ENCODE data around the gene VSTM4.

VSTM4 gene

DNA sequence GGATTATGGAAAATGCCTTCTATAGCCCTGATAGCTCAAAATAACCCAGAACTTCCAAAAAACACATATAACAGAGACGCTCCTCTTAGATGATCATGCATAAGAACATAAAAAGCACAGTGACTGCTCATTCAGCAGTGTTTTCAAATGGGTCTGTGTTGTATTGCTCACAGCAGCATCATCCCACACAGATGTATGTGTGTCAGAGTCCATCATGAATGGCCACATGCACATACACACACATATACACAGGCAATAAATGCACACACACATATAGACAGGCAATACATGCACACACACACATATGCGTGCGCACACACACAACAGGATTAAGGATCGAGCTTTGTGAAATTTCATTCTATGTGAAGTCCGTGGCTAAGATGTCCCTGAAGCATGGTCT is 46.7 kb upstream of the VSTM4 start:
- Histone ChIP-seq H3K79me2 (ENCODE audit: low read length) (no peaks in the 10 kb centered on the region), H3K4me2 (ENCODE audit: low read length) (no peak overlapping the region), H3K4me3 (ENCODE audit: low read length) (no peak overlapping the region), H3K27ac (ENCODE audit: low read length) (no peak overlapping the region), H3K27me3 (ENCODE audit: low read depth, low read length) (no peaks in the 10 kb centered on the region), H3K36me3 (replicated peaks; ENCODE audit: low read depth, low read length) (no peaks in the 10 kb centered on the region), H2AFZ (ENCODE audit: low read depth, low read length) (no peak overlapping the region), H3K9me3 (ENCODE audit: insufficient read depth, low read length) (no peaks in the 10 kb centered on the region), H3K4me1 (ENCODE audit: low read length) (peaks cover 5% of the 10 kb centered on the region), H3K9ac (ENCODE audit: low read length) (no peak overlapping the region), H4K20me1 (ENCODE audit: insufficient read depth, low read length) (no peaks in the 10 kb centered on the region)
- TF ChIP-seq, protein P1, sequence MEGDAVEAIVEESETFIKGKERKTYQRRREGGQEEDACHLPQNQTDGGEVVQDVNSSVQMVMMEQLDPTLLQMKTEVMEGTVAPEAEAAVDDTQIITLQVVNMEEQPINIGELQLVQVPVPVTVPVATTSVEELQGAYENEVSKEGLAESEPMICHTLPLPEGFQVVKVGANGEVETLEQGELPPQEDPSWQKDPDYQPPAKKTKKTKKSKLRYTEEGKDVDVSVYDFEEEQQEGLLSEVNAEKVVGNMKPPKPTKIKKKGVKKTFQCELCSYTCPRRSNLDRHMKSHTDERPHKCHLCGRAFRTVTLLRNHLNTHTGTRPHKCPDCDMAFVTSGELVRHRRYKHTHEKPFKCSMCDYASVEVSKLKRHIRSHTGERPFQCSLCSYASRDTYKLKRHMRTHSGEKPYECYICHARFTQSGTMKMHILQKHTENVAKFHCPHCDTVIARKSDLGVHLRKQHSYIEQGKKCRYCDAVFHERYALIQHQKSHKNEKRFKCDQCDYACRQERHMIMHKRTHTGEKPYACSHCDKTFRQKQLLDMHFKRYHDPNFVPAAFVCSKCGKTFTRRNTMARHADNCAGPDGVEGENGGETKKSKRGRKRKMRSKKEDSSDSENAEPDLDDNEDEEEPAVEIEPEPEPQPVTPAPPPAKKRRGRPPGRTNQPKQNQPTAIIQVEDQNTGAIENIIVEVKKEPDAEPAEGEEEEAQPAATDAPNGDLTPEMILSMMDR (IDR thresholded peaks at IDR 0.05; ENCODE audit: low read depth, low read length): no peak
- TF ChIP-seq EZH2phosphoT487 (IDR thresholded peaks at IDR 0.05; ENCODE audit: low read depth): no peak

DNA sequence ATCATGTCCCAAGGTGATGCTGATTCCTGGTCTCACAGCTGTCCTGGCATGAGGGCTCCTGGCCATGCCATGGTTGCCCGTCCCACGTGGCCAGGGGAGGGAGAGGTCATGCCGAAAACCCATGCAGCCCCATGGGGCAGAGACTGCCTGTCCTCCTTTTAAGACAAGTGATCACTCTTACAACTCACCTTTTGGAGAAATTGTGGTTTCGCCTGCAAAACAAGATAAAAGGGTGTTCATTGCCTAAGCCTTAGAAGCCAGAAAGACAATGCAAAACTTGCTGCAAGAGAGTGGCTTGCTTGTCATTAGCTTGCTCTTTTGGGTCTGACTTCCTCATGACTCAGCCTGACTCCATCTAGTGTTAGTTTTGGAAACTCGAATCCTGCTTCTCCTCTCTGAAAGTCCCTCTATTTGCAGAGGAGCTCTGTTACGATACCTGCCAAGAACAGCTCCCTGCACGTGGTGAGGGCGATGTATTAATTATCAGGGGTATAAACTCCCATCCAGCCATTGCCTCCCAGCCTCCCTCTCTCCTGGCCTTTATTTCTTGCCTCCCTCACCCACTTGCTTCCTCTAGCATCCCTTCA is 46.2 kb upstream of the VSTM4 start:
- no peaks in the 10 kb centered on the region for H4K20me1 ChIP-seq (ENCODE audit: insufficient read depth, low read length)
- H3K9me3 ChIP-seq (ENCODE audit: insufficient read depth, low read length): no peaks in the 10 kb centered on the region
- H3K27ac ChIP-seq (ENCODE audit: low read length): no peak overlapping the region
- H3K27me3 ChIP-seq (ENCODE audit: low read depth, low read length): no peaks in the 10 kb centered on the region
- no peaks in the 10 kb centered on the region for H3K36me3 ChIP-seq (replicated peaks; ENCODE audit: low read depth, low read length)
- H2AFZ ChIP-seq (ENCODE audit: low read depth, low read length): no peak overlapping the region
- H3K4me2 ChIP-seq (ENCODE audit: low read length): no peak overlapping the region
- H3K79me2 ChIP-seq (ENCODE audit: low read length): no peaks in the 10 kb centered on the region
- H3K4me1 ChIP-seq (ENCODE audit: low read length): peaks cover 5% of the 10 kb centered on the region
- TF ChIP-seq, protein P1 (IDR thresholded peaks at IDR 0.05; ENCODE audit: low read depth, low read length): no peak
- TF ChIP-seq EZH2phosphoT487 (IDR thresholded peaks at IDR 0.05; ENCODE audit: low read depth): no peak
- no peak overlapping the region for H3K9ac ChIP-seq (ENCODE audit: low read length)
- no peak overlapping the region for H3K4me3 ChIP-seq (ENCODE audit: low read length)

DNA sequence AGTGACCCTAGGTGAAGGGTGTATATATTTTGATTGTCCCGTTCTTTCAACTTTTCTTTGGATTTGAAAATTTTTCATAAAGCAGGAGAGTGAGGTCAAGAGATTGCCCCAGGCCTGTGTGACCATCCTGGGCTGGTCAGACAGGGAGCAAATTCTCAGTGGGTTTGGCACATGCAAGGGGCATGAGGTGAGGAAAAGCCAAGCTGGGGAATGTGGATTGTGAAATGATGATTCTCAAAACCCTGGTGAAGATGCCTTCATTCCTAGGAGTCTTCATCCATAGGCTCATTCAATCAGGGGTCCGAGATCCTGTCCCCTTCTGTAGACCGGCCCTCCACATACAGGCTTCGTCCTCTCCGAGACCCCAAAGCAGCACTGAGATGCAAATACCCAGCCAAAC is 45.5 kb upstream of the VSTM4 start:
- no peaks in the 10 kb centered on the region for H4K20me1 ChIP-seq (ENCODE audit: insufficient read depth, low read length)

DNA sequence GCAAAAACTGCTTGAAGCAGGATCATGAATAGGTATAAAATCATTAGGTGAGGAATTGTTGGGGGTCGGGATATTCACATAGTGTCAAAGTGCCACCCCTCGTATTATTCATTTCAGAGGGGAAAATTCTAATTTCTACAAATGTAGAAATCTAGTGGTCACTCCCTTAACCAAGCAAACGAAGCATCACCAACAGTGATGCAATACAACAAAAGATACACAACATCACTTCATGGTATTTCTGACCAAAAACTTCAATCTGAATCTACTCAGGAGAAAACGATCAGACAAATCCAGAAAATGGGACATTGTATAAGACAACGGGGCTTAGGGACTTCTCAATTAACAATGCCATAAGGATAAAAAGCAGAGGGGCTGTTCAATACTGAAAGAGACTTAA is 44.8 kb upstream of the VSTM4 start:
- no peak overlapping the region for H2AFZ ChIP-seq (ENCODE audit: low read depth, low read length)
- no peaks in the 10 kb centered on the region for H3K79me2 ChIP-seq (ENCODE audit: low read length)
- H3K4me2 ChIP-seq (ENCODE audit: low read length): no peak overlapping the region
- H3K9ac ChIP-seq (ENCODE audit: low read length): no peak overlapping the region
- no peak for TF ChIP-seq EZH2phosphoT487 (IDR thresholded peaks at IDR 0.05; ENCODE audit: low read depth)
- TF ChIP-seq, protein P1 (IDR thresholded peaks at IDR 0.05; ENCODE audit: low read depth, low read length): no peak
- H3K4me1 ChIP-seq (ENCODE audit: low read length): peaks cover 5% of the 10 kb centered on the region
- H3K9me3 ChIP-seq (ENCODE audit: insufficient read depth, low read length): no peaks in the 10 kb centered on the region
- H3K4me3 ChIP-seq (ENCODE audit: low read length): no peak overlapping the region
- H4K20me1 ChIP-seq (ENCODE audit: insufficient read depth, low read length): no peaks in the 10 kb centered on the region
- H3K27ac ChIP-seq (ENCODE audit: low read length): no peak overlapping the region
- no peaks in the 10 kb centered on the region for H3K36me3 ChIP-seq (replicated peaks; ENCODE audit: low read depth, low read length)
- H3K27me3 ChIP-seq (ENCODE audit: low read depth, low read length): no peaks in the 10 kb centered on the region

More for the DNA sequence above, 45.5 kb upstream of the VSTM4 start:
- Histone ChIP-seq H2AFZ (ENCODE audit: low read depth, low read length) (no peak overlapping the region), H3K9ac (ENCODE audit: low read length) (no peak overlapping the region), H3K9me3 (ENCODE audit: insufficient read depth, low read length) (no peaks in the 10 kb centered on the region), H3K36me3 (replicated peaks; ENCODE audit: low read depth, low read length) (no peaks in the 10 kb centered on the region), H3K4me2 (ENCODE audit: low read length) (no peak overlapping the region), H3K27me3 (ENCODE audit: low read depth, low read length) (no peaks in the 10 kb centered on the region), H3K4me3 (ENCODE audit: low read length) (no peak overlapping the region), H3K79me2 (ENCODE audit: low read length) (no peaks in the 10 kb centered on the region), H3K27ac (ENCODE audit: low read length) (no peak overlapping the region), H3K4me1 (ENCODE audit: low read length) (peaks cover 5% of the 10 kb centered on the region)
- no peak for TF ChIP-seq EZH2phosphoT487 (IDR thresholded peaks at IDR 0.05; ENCODE audit: low read depth)
- TF ChIP-seq, protein P1 (IDR thresholded peaks at IDR 0.05; ENCODE audit: low read depth, low read length): no peak

Data from OCI-LY3 (cell line).